ENCODE results near the gene POU2F3. TPM values are rescaled to one million over a fixed set of nuclear protein-coding genes. Genes with fewer than 3 reads are reported as not detected.
A peak's percentile ranks its signal among the peaks of the same experiment; 100 is the strongest.

POU2F3 gene
- total RNA-seq, 6 experiments from 2014 or later = not detected

DNA sequence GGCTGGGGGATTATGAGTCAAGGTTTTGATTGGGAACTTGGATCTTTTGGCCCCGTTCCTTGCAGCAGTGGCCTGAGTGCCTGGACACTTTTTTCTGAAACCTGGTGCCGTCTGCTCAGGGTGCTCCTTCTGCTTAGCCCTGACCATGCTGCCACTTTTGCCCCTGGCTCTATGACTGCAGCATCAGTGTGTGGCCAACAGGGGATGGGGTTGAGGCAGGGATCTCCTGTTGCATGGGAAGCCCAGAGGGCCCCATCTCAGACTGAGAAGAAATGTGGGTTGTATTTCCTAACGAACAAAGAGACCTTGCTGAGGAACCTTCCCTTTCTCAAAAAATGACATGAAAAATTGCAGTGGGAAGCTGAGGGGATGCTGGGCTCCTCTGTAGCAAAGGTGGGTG is 18.7 kb downstream of the POU2F3 start:
- no peak overlapping the region for H3K27ac Mint-ChIP-seq
- no peak overlapping the region for H3K4me3 Mint-ChIP-seq
- TF ChIP-seq, protein P1, sequence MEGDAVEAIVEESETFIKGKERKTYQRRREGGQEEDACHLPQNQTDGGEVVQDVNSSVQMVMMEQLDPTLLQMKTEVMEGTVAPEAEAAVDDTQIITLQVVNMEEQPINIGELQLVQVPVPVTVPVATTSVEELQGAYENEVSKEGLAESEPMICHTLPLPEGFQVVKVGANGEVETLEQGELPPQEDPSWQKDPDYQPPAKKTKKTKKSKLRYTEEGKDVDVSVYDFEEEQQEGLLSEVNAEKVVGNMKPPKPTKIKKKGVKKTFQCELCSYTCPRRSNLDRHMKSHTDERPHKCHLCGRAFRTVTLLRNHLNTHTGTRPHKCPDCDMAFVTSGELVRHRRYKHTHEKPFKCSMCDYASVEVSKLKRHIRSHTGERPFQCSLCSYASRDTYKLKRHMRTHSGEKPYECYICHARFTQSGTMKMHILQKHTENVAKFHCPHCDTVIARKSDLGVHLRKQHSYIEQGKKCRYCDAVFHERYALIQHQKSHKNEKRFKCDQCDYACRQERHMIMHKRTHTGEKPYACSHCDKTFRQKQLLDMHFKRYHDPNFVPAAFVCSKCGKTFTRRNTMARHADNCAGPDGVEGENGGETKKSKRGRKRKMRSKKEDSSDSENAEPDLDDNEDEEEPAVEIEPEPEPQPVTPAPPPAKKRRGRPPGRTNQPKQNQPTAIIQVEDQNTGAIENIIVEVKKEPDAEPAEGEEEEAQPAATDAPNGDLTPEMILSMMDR (IDR thresholded peaks at IDR 0.05) = peak; percentile 24; the same call in 1 of the 2 replicates
- no peaks in the 10 kb centered on the region for H3K36me3 Mint-ChIP-seq (ENCODE audit: low read depth)
- peaks cover 9% of the 10 kb centered on the region; the same call in 1 of the 2 replicates for H3K4me1 Mint-ChIP-seq (ENCODE audit: low read depth)
- H3K9me3 Mint-ChIP-seq = no peaks in the 10 kb centered on the region
- peaks cover 66% of the 10 kb centered on the region for H3K27me3 Mint-ChIP-seq (ENCODE audit: insufficient read depth)
- no peak for DNase-seq

- TF ChIP-seq, protein P1 (IDR thresholded peaks at IDR 0.05) = no peak
- Mint-ChIP-seq H3K9me3 (no peaks in the 10 kb centered on the region), H3K36me3 (ENCODE audit: low read depth) (no peaks in the 10 kb centered on the region), H3K4me1 (ENCODE audit: low read depth) (peaks cover 9% of the 10 kb centered on the region; the same call in 1 of the 2 replicates), H3K27me3 (ENCODE audit: insufficient read depth) (peaks cover 65% of the 10 kb centered on the region), H3K4me3 (no peak overlapping the region), H3K27ac (no peak overlapping the region)
- no peak for DNase-seq
These were observed 19.3 kb downstream of the POU2F3 start for GRCh38 chr11:120259241-120259640.

DNA sequence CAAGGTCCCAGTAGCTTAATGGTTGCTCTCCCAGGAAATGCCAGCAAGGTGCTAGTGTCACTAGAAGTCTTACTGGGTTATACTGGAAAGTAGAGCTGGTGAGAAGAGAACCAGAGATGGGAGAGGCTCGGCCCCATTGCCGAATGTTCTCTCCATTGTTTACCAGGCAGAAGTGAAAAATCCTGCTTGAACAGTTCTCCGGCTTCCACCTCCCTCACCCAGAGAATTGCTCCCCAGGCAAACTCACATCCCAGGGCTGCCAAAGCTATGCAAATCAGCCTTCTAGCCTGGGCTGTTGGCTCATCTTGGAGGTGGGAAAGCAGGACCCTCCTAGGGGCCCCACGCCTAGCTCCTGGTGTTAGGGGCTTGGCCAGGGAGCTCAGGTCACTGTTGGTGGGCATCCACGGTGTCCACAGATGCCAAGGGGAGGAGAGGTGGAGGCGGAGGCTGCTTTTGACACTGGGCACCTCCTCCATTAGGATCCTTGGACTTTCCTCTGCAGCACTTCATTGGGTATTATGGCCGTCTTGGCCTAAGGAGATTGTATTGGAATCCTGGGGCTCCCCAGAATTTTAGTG is 20.1 kb downstream of the POU2F3 start:
- DNase-seq = no peak
- H3K4me1 Mint-ChIP-seq (ENCODE audit: low read depth) = peaks cover 9% of the 10 kb centered on the region; the same call in 1 of the 2 replicates
- no peak overlapping the region for H3K4me3 Mint-ChIP-seq
- TF ChIP-seq, protein P1 (IDR thresholded peaks at IDR 0.05) = no peak
- no peak overlapping the region for H3K27ac Mint-ChIP-seq
- H3K27me3 Mint-ChIP-seq (ENCODE audit: insufficient read depth) = peaks cover 65% of the 10 kb centered on the region
- no peaks in the 10 kb centered on the region for H3K36me3 Mint-ChIP-seq (ENCODE audit: low read depth)
- no peaks in the 10 kb centered on the region for H3K9me3 Mint-ChIP-seq

- no peaks in the 10 kb centered on the region for H3K36me3 Mint-ChIP-seq (ENCODE audit: low read depth)
- H3K9me3 Mint-ChIP-seq = no peaks in the 10 kb centered on the region
- H3K27ac Mint-ChIP-seq = no peak overlapping the region
- no peak overlapping the region for H3K4me3 Mint-ChIP-seq
- TF ChIP-seq, protein P1 (IDR thresholded peaks at IDR 0.05) = no peak
- DNase-seq = no peak
- H3K27me3 Mint-ChIP-seq (ENCODE audit: insufficient read depth) = peaks cover 67% of the 10 kb centered on the region
- H3K4me1 Mint-ChIP-seq (ENCODE audit: low read depth) = peaks cover 9% of the 10 kb centered on the region; the same call in 1 of the 2 replicates
These were observed 20.7 kb downstream of the POU2F3 start for GRCh38 chr11:120260616-120261015.

DNA sequence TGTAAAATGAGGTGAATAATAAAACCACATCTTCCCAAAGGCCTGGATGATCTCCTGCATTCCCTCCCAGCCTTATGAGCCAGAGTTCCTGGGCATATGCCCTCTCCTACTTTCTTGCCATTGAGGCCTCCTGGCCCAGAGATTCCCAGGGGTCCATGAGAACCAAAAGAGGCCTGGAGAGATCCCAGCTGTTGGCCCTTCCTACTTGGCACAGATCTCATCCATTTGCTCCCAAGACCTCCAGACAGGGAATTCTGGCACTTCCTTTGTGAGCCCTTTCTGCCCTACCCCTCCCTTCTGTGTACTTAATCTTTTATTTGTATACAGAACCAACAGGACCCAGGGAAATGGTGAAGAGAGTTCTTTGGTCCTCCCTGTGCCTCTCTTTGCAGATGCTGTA is 21.4 kb downstream of the POU2F3 start:
- H3K4me1 Mint-ChIP-seq (ENCODE audit: low read depth) = peaks cover 9% of the 10 kb centered on the region; the same call in 1 of the 2 replicates
- H3K27me3 Mint-ChIP-seq (ENCODE audit: insufficient read depth) = peaks cover 68% of the 10 kb centered on the region
- H3K36me3 Mint-ChIP-seq (ENCODE audit: low read depth) = no peaks in the 10 kb centered on the region
- TF ChIP-seq, protein P1 (IDR thresholded peaks at IDR 0.05) = no peak
- no peak overlapping the region for H3K27ac Mint-ChIP-seq
- no peak overlapping the region for H3K4me3 Mint-ChIP-seq
- no peak for DNase-seq
- H3K9me3 Mint-ChIP-seq = no peaks in the 10 kb centered on the region
